Body of pancreas (tissue), 4 donors: ENCODE data around the gene CLSTN2.

Experiments used
- POLR2A ChIP-seq, 3 donors: fragments of 450-650 bp; IDR thresholded peaks; one replicate each; pipeline ENCODE4 v1.6.1; 2016; ENCODE audit warnings: antibody characterized with exemption in 3 of 3, mild to moderate bottlenecking in 2 of 3
- TF ChIP-seq, protein P1 (sequence below), 7 experiments: fragments of 450-650 bp in 4 of 7; fragments of 200-600 bp in 3 of 7; sonication (generic) in 3 of 7; IDR thresholded peaks; one replicate each; pipeline ENCODE4 v1.5.1; 2016 to 2019; ENCODE audit warnings: antibody characterized with exemption in 7 of 7

DNA sequence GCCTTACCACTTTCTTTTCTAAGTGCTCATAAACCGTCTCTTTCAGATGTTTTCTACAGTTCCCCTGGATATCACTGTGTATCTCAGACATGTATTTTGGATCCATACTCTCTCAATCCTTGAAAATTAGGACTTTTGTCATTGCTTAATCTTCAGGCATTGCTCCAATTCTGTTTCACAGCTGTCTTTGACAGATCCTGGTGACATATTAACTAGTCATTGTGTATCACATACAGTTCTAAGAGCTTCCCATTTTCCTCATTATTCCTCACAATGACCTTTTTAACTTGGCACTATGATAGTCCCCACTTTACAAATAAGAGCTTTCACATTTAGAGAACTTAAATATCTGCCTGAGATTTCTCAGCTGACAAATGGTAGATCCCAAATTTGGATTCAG is 151.7 kb downstream of the CLSTN2 start:
- TF ChIP-seq, protein P1, sequence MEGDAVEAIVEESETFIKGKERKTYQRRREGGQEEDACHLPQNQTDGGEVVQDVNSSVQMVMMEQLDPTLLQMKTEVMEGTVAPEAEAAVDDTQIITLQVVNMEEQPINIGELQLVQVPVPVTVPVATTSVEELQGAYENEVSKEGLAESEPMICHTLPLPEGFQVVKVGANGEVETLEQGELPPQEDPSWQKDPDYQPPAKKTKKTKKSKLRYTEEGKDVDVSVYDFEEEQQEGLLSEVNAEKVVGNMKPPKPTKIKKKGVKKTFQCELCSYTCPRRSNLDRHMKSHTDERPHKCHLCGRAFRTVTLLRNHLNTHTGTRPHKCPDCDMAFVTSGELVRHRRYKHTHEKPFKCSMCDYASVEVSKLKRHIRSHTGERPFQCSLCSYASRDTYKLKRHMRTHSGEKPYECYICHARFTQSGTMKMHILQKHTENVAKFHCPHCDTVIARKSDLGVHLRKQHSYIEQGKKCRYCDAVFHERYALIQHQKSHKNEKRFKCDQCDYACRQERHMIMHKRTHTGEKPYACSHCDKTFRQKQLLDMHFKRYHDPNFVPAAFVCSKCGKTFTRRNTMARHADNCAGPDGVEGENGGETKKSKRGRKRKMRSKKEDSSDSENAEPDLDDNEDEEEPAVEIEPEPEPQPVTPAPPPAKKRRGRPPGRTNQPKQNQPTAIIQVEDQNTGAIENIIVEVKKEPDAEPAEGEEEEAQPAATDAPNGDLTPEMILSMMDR (IDR thresholded peaks at IDR 0.05): no peak
- TF ChIP-seq POLR2A (IDR thresholded peaks at IDR 0.05): no peak
